ENCODE measurements around the gene PTMS.
A peak's percentile ranks its signal among the peaks of the same experiment; 100 is the strongest.

The PTMS gene

GRCh38 chr12:6771509-6772330, 5.6 kb downstream of the PTMS start:
- no peak for DNase-seq (ENCODE audit: low read depth in 1 of 2, low spot score in 1 of 2)

- no peak for DNase-seq (ENCODE audit: low read depth in 1 of 2, low spot score in 1 of 2)
These were observed 6.2 kb downstream of the PTMS start, which contains the start of gene LAG3 for GRCh38 chr12:6772331-6772695. Gene LAG3, plus strand, starts transcription at chr12:6772520. Its CDS starts 333 bp downstream, at chr12:6772853.

- no peak for DNase-seq (ENCODE audit: low read depth in 1 of 2, low spot score in 1 of 2)
These were observed 6.8 kb downstream of the PTMS start for GRCh38 chr12:6772726-6773589.

- DNase-seq (ENCODE audit: low read depth in 1 of 2, low spot score in 1 of 2): no peak
These were observed 7.6 kb downstream of the PTMS start for GRCh38 chr12:6773590-6774351.

DNA sequence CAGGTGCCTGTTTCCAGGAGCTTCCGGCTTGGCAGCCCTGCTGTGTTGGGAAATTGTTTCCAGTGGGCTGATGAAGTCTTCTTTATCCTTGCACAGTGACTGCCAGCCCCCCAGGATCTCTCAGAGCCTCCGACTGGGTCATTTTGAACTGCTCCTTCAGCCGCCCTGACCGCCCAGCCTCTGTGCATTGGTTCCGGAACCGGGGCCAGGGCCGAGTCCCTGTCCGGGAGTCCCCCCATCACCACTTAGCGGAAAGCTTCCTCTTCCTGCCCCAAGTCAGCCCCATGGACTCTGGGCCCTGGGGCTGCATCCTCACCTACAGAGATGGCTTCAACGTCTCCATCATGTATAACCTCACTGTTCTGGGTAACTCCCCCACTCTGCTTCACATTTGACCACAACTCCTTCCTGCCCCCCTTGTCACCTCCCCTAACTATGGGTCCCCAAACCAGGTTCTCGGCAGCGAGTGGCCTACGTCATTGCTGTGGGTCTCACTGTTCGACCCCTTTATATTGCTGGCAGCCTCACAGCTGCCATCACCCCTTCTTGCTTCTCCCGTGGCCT, 8.4 kb downstream of the PTMS start:
- no peak for DNase-seq (ENCODE audit: low read depth in 1 of 2, low spot score in 1 of 2)

- no peak for DNase-seq (ENCODE audit: low read depth in 1 of 2, low spot score in 1 of 2)
These were observed 9.3 kb downstream of the PTMS start for GRCh38 chr12:6775185-6776174.

GRCh38 chr12:6777386-6777785, 11.2 kb downstream of the PTMS start:
- no peak for DNase-seq (ENCODE audit: low read depth in 1 of 2, low spot score in 1 of 2)

DNA sequence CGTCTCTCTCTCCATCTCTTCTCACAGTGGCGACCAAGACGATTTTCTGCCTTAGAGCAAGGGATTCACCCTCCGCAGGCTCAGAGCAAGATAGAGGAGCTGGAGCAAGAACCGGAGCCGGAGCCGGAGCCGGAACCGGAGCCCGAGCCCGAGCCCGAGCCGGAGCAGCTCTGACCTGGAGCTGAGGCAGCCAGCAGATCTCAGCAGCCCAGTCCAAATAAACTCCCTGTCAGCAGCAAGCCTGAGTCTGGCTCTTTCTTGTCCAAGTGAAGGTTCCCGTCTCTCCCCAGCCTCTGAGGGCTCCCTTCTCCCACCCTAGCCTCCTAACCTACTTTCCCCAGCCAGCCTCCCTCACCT, 12.0 kb downstream of the PTMS start:
- no peak for DNase-seq (ENCODE audit: low read depth in 1 of 2, low spot score in 1 of 2)

DNA sequence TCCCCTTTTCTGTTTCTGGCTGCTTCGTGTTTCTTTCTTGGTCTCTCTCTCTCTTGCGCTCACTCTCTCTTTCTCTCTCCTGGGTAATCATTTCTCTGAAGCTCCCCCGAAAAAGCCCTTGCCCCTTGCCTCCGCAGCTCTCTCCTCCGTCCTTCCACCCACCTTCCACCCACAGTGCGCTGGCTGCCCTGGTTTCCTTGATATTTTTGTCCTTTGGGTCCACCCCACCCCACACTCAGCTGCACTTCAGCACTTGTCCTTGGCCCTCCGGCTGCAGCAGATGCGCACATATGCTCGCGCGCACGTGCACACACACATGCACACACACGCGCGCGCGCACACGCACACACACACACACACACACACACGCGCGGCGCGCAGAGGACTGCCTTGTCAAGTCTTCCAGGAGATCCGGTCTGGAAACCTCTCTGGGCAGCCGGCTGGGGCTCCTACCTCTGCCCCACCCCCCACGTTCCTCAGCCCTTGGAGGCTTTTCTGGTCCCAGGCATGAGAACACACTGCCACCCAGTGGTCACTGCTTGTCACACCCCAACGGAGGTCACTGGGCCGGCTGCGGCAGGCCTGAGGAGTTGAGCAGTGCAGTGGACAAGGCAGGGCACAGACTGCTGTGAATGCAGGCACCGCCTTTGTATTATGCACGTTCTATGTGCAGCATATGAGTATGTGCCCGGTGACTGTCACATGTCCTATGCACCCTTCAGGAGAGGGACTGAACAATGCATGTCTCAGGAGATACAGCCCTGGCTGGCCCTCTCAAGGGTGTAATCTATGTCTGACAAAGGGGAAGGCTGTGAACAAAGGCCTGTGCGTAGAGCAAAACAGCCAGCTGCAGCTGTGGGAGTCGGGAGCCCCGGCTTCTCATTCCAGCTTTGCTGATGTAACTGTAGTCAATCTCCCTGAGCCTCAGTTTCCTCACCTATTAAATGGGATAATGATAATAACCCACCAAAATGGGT, 12.7 kb downstream of the PTMS start:
- peak; percentile 77 to 86 for DNase-seq (ENCODE audit: low read depth in 1 of 2, low spot score in 1 of 2)

DNA sequence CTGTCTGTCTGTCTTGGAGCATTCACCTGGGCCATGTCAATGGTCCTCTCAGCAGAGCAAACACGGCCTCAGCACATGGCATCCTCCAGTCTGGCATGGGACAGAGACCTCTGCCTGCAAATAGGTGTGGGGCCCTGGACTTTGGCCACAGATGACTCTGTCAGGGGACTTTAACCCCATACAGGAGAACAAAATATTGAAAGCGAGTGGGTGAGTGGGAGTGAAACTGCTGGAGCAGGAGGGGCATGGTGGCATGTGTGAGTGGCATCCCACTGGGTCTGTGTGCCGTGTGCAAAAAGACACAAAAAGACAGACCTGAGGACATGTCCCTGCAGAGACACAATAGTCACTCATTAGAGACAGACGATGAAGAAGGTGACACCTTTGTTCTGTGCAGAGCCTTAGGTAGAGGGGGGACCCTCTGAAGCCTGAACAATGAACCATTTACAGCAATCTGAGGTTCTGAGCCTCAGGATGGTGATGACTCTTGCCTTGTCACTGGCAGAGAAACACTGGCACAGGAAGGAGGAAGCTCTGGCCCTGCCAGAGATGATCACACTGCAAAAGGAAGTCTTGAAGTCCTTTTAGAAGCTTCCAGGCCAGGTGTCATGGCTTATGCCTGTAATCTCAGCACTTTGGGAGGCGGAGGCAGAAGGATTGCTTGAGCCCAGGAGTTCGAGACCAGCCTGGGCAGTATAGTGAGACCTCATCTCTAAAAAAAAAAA, 13.7 kb downstream of the PTMS start:
- no peak for DNase-seq (ENCODE audit: low read depth in 1 of 2, low spot score in 1 of 2)

GRCh38 chr12:6780573-6780972, 14.4 kb downstream of the PTMS start:
- no peak for DNase-seq (ENCODE audit: low read depth in 1 of 2, low spot score in 1 of 2)

- DNase-seq (ENCODE audit: low read depth in 1 of 2, low spot score in 1 of 2): no peak
These were observed 16.0 kb downstream of the PTMS start for GRCh38 chr12:6782119-6782518.

GRCh38 chr12:6782850-6783566, 16.8 kb downstream of the PTMS start:
- DNase-seq (ENCODE audit: low read depth in 1 of 2, low spot score in 1 of 2): no peak

- no peak for DNase-seq (ENCODE audit: low read depth in 1 of 2, low spot score in 1 of 2)
These were observed 17.7 kb downstream of the PTMS start for GRCh38 chr12:6783828-6784227.

DNA sequence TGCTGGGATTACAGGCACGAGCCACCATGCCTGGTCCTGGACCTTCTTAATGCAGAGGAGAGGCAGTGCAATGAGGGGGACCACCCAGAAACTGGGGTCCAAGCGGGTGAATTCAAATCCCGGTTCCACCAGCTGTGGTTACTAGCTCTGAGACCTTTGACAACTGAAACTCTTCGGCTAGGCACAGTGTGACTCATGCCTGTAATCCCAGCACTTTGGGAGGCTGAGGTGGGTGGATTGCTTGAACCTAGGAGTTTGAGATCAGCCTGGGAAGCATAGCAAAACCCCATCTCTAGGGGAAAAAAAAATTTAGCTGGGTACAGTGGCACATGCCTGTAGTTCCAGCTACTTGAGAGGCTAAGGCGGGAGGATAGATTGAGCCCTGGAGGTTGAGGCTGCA, 18.1 kb downstream of the PTMS start:
- no peak for DNase-seq (ENCODE audit: low read depth in 1 of 2, low spot score in 1 of 2)

GRCh38 chr12:6784761-6785160, 18.6 kb downstream of the PTMS start:
- no peak for DNase-seq (ENCODE audit: low read depth in 1 of 2, low spot score in 1 of 2)

- DNase-seq (ENCODE audit: low read depth in 1 of 2, low spot score in 1 of 2): no peak
These were observed 20.4 kb downstream of the PTMS start for GRCh38 chr12:6786416-6787094.
